Stimulated activated CD4-positive, alpha-beta T cell treated with anti-CD3 and anti-CD28 coated beads, Interleukin-4, amount 100 ng/mL, for 48 hours (primary cell): Measurements from ENCODE around the gene ARHGAP1.
"Not testable (repeated sequence)": the region's sequence is repeated elsewhere in the genome, so short reads cannot be mapped to it uniquely, and the experiment has no call there.

Experiments
- DNase-seq, 2 donors: peaks; one replicate each; pipeline ENCODE4 v3.0.0-alpha.2; 2020; ENCODE audit warnings: low read depth in 2 of 2

The ARHGAP1 gene

GRCh38 chr11:46723359-46723680 is 22.9 kb upstream of the ARHGAP1 start:
- no peak for DNase-seq

DNA sequence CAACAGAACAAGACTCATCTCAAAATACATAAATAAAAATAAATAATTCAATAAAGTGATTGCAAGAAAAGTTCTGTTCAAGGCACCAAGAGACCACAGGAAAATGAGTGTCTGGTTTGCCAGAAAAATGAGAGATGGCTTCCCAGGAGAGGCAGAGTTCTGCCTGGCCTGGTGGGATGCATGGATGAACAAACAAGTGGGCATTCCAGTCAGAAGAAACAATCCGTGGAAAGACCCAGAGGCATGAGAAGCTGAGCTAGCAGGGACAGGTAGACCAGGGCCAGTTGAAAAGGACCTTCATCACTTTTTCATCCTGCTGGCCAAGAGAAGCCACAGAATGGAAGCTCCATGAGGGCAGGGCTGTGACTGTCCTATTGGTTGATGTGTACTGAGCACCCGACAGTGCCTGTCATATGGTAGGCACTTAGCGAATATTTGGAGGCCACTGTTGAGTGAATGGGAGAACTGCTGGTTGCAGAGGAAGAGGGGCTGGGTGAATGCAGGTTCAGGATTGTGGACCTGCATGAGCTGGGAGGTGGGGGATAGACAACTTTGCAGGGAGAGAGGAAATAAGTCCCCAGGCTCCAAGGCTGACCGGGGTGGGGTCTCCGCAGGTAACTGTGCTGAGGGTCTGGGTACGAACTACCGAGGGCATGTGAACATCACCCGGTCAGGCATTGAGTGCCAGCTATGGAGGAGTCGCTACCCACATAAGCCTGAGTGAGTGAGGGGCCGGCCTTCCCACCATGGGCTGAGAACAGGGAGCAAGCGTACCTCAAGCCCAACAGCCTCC is 22.3 kb upstream of the ARHGAP1 start:
- DNase-seq, result no peak

DNA sequence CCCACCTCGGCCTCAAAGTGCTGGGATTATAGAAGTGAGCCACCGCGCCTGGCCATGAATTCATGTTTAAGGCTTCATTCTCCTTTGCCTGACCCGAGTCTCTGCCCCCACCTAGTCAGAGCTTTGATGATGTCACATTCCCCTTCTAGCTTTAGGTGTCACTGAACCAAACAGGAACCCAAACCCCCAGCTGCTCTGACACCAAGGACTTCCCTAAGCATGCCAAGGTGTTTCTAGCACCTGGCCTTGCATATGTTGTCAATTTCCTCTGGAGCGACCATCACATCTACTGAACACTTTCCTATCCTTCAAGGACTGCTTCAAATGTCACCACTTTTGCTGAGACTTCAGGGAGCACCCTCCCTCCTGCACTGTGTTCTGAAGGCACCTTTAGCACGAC is 20.9 kb upstream of the ARHGAP1 start:
- no peak for DNase-seq

DNA sequence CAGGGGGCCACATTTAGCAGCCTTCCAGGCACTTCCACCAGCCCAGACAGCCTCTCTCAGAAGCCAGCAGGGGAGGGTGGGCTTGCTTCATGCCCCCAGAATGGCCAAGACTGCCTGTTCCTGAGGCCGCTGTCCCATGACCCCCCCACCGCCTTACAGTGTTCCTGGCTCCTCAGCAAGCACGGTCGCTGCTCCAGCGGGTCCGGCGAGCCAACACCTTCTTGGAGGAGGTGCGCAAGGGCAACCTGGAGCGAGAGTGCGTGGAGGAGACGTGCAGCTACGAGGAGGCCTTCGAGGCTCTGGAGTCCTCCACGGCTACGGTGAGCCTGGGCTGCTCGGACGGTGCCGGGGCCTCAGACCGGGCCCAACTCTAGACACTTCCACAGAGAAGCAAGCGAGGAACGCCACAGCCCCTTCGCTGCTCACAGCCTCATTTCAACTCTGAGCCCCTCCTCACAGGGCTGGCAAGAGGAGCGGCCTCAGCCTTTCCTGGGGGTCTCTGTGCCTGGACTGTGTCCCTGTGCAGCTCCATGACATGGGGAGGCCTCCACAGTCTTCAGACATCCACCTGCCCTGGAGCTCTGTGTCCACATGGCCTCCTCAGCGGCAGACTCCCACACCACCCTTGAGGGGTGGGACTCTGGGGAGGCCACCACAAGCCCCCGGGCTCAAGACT is 19.3 kb upstream of the ARHGAP1 start:
- DNase-seq, result no peak

GRCh38 chr11:46719048-46719542 is 18.7 kb upstream of the ARHGAP1 start, which contains the start of gene F2:
Gene F2 (plus strand): TSS chr11:46719213. CDS start chr11:46719236, 23 bp downstream.
- no peak for DNase-seq

- DNase-seq, result no peak
These were observed 18.0 kb upstream of the ARHGAP1 start for GRCh38 chr11:46718155-46719019.

- DNase-seq, result not testable (repeated sequence)
These were observed 17.4 kb upstream of the ARHGAP1 start for GRCh38 chr11:46717825-46718154.

DNA sequence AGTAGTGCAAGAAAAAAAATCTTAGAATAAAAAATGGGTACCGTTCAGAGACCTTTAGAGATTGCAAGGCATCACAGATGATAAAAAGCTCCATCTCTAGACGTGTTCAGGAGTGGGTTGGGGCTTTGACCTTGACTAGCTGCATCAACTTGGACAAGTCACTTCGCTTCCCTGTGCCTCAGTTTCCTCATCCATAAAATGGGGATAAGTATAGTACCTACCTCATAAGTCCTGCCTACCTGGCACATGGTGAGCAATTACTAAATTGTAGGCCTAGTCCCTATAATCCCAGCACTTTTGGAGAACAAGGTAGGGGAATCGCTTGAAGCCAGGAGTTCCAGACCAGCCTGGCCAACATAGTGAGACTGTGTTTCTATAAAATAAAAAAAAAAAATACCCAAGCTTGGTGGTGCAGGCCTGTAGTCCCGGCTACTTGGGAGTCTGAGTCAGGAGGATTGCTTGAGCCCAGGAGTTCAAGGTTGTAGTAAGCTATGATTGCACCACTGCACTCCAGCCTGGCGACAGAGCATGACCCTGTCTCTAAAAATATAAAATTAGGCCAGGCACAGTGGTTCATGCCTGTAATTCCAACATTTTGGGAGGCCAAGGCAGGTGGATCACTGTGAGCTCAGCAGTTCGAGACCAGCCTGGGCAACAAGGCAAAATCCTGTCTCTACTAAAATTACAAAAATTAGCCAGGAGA is 12.6 kb upstream of the ARHGAP1 start:
- DNase-seq, result no peak

DNA sequence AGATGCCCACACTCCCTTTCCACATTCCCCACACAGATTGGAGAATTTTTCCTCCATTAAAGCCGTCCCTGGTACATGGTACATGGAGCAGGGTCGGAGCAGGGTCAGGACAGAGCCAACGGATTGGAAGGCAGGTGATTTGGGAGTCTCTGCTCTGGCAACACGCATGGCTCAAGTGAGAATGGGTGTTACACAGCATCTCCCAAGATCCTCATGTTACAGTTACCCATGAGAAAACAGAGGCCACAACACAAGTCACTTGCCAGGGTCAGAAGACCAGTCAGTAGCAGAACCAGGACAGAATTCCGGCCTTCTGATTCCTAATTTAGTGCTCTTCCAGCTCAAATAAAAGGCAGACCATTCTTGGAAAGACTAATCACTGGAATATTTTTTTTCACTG is 10.9 kb upstream of the ARHGAP1 start:
- DNase-seq, result no peak

DNA sequence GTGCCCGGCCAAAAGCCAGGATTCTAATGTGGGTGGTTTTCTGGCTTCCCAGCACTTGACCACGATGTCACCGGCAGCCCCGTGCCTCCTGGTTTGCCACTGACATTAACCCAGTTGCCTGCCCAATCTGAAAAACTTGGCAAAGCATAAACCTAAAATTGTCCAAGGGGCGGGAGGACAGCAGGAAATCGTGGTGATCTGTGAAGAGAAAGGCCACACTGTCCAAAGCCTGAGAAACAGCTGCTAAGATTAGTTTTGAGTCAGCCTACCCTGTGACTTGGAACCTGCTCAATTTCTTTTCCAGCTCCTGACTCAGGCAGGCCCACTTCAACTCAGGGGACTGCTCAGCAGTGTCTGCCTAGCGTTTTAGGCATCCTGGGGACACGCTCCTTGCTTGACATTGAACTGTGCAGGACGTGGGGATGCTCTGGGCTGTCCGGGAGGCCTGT is 10.4 kb upstream of the ARHGAP1 start:
- no peak for DNase-seq

DNA sequence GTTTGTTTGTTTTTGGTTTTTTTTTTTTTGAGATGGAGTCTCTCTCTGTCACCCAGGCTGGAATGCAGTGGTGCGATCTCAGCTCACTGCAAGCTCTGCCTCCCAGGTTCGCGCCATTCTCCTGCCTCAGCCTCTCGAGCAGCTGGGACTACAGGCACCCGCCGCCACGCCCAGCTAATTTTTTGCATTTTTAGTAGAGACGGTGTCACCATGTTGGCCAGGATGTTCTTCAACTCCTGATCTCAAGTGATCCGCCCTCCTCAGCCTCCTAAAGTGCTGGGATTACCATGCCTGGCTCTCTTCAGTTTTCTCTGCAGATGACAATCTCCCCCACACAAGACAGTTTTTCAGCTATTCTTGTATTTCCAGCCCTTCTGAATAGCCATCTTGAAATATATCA is 8.9 kb upstream of the ARHGAP1 start:
- not testable (repeated sequence) for DNase-seq

GRCh38 chr11:46706886-46707285 is 6.5 kb upstream of the ARHGAP1 start:
- no peak for DNase-seq

- no peak for DNase-seq
These were observed 4.8 kb upstream of the ARHGAP1 start for GRCh38 chr11:46705070-46705688.

DNA sequence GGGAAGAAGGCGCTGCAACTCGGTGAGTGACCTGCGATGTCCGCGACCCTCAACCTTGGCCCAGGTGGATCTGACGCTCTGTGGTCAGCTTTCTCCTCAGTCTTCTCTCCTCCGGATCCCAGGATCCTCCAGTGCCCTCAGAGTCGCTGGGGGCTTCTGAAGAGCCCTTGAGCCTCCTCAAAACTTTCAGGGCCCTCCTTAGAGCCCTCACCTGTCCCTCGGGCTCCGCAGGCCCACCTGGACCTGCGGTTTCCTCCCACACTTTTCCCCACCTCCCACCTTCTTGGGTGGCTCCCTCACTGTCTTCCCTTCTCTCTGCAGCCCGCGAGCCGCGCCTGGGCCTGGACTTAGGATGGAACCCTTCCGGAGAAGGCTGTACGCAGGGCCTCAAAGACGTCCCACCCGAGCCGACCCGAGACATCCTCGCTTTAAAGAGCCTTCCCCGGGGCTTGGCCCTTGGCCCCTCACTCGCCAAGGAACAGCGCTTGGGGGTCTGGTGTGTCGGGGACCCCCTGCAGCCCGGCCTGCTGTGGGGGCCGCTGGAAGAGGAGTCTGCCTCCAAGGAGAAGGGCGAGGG is 747 bp upstream of the ARHGAP1 start:
- DNase-seq, result no peak

- no peak for DNase-seq
These were observed 1.8 kb downstream of the ARHGAP1 start for GRCh38 chr11:46698597-46698996.

DNA sequence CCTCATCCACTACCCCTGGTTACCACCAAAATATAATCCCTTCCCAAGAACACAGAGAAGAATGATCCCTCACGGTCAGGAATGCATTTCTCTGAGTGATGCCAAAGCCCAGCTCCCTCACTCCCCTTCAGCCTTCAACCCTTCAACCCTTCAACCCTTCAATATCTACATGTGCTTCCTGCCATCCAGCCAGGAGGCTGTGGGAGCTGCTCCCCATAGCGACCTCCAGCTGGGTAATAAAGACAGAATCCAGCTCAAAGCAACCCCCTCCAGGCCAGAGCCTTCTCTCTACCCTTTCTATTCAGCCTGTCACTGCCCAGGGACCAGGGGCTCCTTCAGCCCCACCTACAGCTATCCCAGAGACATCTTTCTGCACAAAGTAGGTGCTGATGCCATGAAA is 2.7 kb downstream of the ARHGAP1 start:
- no peak for DNase-seq

GRCh38 chr11:46697303-46697702 is 3.1 kb downstream of the ARHGAP1 start:
- no peak for DNase-seq

GRCh38 chr11:46696212-46696558 is 4.2 kb downstream of the ARHGAP1 start:
- no peak for DNase-seq

GRCh38 chr11:46695345-46696211 is 4.8 kb downstream of the ARHGAP1 start:
- no peak for DNase-seq

- DNase-seq, result no peak
These were observed 5.8 kb downstream of the ARHGAP1 start for GRCh38 chr11:46694607-46695006.
